HG03103 (cell line): ENCODE data around the gene HSD17B3.
"Not testable (repeated sequence)": the region's sequence is repeated elsewhere in the genome, so short reads cannot be mapped to it uniquely, and the experiment has no call there.

Source experiments
- ATAC-seq: cut with Tn5 transposase; IDR thresholded peaks from one replicate; pipeline ENCODE4 v1.9.1; 2021; ENCODE audit warnings: low read depth; ENCODE audit not compliant: unreplicated experiment

Gene HSD17B3

DNA sequence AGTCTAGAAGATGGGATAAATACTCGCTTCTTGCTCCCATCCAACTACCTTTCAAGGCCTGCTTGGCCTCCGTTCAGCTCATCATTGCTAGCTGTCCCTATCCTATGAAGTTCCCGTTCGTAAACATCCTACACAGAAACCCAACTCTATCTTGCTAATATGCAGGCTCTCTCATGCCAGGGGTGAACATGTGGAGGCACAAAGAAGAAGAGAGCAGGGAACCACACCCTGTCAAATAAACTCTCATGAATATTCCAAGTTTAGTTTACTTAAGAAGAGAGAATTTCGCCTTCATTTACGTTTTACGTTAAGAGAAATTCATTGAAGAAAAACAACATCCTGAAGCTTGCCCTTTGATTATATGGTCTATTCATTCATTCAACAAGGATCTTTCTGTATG is 7.9 kb upstream of the HSD17B3 start:
- no peak for ATAC-seq

DNA sequence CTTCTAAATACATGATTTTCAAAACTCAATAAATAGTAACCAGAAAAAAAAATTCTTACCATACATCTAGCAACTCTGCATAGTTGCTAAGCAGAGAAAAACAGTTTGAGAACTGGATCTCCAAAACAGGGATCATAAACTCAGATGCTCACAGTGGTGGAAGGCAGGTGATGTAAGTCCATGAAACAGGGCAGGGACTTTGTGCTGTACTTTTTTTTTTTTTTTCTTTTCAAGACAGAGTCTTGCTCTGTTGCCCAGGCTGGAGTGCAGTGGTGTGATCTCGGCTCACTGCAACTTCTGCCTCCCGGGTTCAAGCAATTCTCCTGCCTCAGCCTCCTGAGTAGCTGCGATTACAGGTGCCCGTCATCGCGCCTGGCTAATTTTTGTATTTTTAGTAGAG is 5.0 kb upstream of the HSD17B3 start:
- ATAC-seq, result not testable (repeated sequence)

DNA sequence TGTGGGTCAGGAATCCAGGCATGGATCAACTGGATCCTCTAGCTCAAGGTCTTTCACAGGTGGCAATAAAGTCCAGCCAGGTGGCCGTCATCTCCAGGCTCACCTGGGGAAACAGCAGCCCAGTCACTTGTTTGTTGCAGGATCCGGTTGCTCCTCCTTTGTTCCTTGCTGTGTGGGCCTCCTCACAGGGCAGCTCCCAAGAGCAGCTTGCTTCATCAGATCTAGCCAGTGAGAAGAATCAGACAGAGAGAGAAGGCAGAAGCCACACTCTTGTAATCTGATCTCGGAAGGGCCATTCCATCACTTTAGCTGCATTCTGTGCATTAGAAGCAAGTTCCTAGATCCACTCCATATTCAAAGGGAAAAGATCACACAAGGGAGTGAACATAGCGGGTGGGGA is 3.2 kb upstream of the HSD17B3 start:
- no peak for ATAC-seq

- ATAC-seq, result no peak
Measured at GRCh38 chr9:96304230-96304629, 2.3 kb upstream of the HSD17B3 start.

DNA sequence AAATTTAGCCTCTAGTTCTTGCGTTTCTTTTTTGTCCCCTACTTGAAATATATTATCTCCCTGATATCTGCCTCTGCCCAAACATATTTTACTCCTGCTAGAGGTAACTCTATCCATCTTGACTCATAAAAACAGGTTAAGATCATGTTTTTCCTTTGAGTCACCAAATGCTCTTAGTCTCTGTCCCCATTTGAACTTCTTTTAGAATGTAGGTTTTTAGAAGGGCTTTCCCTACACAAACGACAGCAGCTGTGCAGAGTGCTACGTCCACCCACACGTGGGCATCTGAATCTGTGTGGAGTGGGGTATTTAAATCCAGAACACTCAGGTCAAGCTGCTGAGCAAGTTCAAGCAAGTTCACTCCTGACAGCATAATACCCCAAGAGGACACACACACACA is 2.2 kb downstream of the HSD17B3 start:
- ATAC-seq, result no peak

DNA sequence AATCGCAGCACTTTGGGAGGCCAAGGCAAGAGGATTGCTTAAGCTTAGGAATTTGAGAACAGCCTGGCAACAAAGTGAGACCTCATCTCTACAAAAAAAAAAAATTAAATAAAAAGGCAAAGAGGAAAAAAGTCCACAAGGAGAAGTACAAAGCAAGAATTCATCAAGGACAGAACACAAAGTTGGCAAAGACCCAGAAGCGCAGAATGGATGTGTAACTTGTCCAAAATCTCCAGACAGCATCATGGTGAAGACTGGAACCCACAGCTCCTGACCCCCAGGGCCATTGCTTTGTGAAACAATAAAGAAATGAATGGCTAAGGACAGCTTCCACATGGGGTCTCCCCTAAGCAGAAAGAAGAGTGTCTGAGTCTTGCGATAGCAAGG is 7.8 kb downstream of the HSD17B3 start:
- no peak for ATAC-seq

DNA sequence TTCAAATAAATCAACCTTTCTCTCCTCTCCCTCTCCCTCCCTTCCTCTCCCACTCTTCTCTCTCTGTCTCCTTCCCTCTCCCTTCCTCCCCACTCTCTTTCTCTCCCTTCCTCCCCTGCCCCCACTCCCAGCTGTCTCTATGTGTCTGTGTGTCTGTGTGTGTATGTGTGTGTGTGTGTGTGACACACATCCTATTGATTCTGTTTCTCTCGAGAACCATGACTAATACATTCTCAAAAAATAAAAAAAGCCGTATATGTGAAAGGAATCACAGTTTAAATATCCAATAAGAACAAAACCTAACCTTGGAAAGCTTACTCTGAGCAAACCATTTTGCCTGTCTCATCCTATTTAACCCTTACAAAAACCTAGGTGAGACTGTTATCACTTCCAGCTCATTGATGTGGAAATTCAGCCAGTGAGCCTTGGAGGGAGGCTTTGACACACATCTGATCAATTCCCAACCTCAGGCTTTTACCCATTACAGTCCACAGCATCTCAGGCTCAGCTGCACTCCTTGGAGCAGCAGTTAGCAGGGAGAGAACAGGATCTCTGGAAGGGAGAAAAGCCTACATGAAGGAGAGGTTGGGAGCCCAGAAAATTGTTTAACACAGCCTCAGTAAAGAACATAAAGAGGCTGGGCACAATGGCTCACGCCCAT is 8.3 kb downstream of the HSD17B3 start:
- no peak for ATAC-seq

DNA sequence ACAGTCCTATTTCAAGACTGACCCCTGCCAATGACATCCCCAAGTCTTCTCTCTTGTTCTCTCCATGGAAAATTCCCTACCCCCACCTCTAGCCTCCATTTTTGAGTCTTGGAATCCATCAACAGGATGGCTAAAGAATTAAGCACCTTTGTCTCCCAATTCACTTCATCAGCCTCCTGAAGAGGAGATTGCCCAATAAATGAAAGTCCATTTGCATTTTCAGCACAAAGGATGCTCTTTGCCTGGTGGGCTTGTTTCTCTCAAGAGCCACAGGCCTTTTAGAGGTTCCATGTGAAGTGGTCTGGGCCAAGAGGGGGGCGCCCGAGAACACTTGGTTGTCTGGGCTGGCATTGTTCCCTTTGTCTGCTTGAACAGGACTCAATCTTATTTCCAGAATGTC is 12.6 kb downstream of the HSD17B3 start:
- ATAC-seq, result no peak

DNA sequence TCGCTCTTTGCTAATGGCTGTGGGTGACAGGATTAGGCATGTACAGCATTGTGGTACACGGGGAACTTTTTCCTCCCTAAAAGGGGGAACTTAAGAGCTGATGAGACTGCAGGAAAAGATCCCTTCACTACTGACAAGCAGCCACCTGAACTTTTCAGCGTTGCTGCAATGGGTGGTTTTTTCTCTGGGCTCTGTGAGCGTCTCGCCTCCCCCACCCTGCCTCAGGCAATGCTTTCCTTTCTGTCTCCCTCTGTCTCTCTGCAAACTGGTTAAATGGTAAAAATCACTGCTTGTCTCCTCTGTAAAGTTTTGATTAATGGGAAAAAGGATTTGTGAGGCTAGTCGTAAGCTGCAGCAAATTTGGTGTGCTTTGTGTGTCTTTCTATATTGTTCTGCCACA is 20.3 kb downstream of the HSD17B3 start:
- no peak for ATAC-seq

DNA sequence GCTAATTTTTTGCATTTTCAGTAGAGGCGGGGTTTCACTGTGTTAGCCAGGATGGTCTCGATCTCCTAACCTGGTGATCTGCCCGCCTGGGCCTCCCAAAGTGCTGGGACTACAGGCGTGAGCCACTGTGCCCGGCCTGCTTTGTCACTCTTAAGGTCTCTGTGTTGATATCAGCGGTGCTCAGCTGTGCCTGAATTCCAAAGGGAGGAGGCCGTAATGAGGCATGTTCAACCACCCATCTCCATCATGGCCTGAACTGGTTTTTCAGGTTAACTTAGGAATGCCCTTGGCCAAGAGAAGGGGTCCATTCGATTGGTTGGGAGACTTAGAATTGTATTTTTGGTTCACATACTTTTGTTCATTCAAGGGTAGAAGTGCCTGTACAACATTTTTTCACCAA is 22.0 kb downstream of the HSD17B3 start:
- ATAC-seq, result no peak

- no peak for ATAC-seq
Measured at GRCh38 chr9:96274939-96275338, 27.0 kb downstream of the HSD17B3 start.

- ATAC-seq, result no peak
Measured at GRCh38 chr9:96270236-96270744, 31.7 kb downstream of the HSD17B3 start.

- no peak for ATAC-seq
Measured at GRCh38 chr9:96258967-96259366, 43.0 kb downstream of the HSD17B3 start.

DNA sequence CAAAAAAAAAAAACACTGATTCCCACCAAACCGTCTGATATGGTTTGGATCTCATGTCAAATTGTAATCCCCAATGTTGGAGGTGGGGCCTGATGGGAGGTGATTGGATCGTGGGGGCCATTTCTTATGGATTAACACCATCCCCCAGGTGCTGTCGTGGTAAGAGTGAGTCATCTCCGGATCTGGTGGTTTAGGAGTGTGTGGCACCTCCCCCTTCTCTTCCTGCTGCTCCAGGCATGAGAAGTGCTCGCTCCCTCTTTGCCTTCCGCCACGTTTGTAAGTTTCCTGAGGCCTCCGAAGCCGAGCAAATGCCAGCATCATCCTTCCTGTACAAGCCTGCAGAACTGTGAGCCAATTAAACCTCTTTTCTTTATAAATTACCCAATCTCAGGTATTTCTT is 45.2 kb downstream of the HSD17B3 start:
- ATAC-seq, result no peak

- no peak for ATAC-seq
Measured at GRCh38 chr9:96255698-96256097, 46.3 kb downstream of the HSD17B3 start.

- ATAC-seq, result no peak
Measured at GRCh38 chr9:96253059-96253696, 48.8 kb downstream of the HSD17B3 start.

GRCh38 chr9:96251451-96251850 is 50.5 kb downstream of the HSD17B3 start:
- ATAC-seq, result no peak

- no peak for ATAC-seq
Measured at GRCh38 chr9:96249746-96250145, 52.2 kb downstream of the HSD17B3 start.

DNA sequence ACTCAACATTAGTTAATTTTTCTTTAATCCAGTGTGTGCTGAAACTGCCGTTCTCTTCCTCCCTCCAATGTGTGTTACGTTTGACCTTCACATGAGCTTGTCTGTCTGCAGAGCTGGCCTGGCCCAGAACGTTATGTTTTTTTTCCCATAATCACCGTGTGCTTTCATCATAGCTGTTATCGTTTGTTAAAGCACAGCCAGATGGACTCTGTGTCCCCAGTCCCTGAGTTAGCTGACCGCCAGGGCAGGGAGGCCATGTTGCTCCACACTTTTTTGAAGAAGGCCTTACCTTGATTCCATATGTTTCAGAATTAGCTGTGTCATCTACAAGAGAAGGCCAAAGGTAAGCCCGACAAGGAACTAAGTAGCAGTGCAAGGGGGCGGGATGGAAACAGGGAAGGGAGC is 55.7 kb downstream of the HSD17B3 start:
- no peak for ATAC-seq

DNA sequence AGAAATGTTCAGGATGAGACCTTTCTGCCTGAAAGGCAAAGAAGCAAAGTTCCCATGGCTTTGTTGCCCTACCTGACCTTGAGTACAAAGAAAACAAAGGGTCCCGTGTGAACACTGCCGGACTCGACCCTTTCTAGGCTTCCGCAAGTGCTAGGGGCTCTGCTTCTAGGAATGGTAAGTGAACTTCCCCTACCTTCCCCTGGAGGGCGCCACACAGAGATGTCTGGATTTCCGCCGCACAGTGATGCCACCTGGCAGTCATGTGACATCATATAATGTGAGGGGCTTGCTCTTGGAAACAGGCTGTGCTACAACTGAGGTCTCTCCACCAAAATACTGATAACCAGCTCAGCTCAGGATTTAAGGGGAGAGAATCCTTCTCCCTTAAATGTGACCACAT is 56.6 kb downstream of the HSD17B3 start:
- no peak for ATAC-seq

DNA sequence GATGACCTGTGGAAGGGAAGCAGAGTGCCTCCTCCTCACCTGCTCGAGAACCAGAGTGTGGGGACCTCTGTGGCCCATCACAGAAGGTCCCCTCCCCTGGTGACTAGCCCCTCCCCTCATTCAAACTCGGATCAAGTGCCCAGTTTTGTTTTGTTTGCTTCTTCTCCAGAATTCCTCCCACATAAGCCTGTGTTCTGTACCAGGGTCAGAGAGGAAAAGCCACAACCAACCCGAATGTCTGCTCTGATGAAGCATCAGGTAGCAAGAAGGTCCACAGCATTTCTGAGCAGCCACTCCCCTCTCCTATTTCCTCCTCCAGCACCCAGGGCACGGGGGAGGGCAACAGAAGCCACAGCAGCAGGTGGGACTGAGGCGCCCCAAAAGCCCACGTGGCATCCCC is 58.2 kb downstream of the HSD17B3 start:
- ATAC-seq, result no peak

GRCh38 chr9:96242811-96243210 is 59.2 kb downstream of the HSD17B3 start:
- ATAC-seq, result no peak
